ENCODE results near the gene CABLES1. TPM values are rescaled to one million over a fixed set of nuclear protein-coding genes. Genes with fewer than 3 reads are reported as not detected.

Gene CABLES1
- total RNA-seq, 1 donor from 2014 or later = 4.2 TPM

GRCh38 chr18:23225503-23225902, 90.2 kb downstream of the CABLES1 start:
- TF ChIP-seq CTCF (IDR thresholded peaks at IDR 0.05; ENCODE audit: unreplicated experiment) = no peak
- DNase-seq (ENCODE audit: low spot score, unreplicated experiment) = no peak
- Mint-ChIP-seq H3K36me3 (ENCODE audit: insufficient read depth) (no peaks in the 10 kb centered on the region), H3K27me3 (no peaks in the 10 kb centered on the region), H3K9me3 (ENCODE audit: low read depth) (no peaks in the 10 kb centered on the region), H3K4me3 (ENCODE audit: low read depth) (no peak overlapping the region), H3K27ac (no peak overlapping the region), H3K4me1 (ENCODE audit: low read depth) (peaks cover 3% of the 10 kb centered on the region)

GRCh38 chr18:23226391-23226790, 91.1 kb downstream of the CABLES1 start:
- no peak for DNase-seq (ENCODE audit: low spot score, unreplicated experiment)
- no peaks in the 10 kb centered on the region for H3K9me3 Mint-ChIP-seq (ENCODE audit: low read depth)
- no peaks in the 10 kb centered on the region for H3K36me3 Mint-ChIP-seq (ENCODE audit: insufficient read depth)
- TF ChIP-seq CTCF (IDR thresholded peaks at IDR 0.05; ENCODE audit: unreplicated experiment) = no peak
- H3K27me3 Mint-ChIP-seq = no peaks in the 10 kb centered on the region
- H3K27ac Mint-ChIP-seq = no peak overlapping the region
- peaks cover 3% of the 10 kb centered on the region for H3K4me1 Mint-ChIP-seq (ENCODE audit: low read depth)
- H3K4me3 Mint-ChIP-seq (ENCODE audit: low read depth) = no peak overlapping the region

GRCh38 chr18:23226930-23227725, 91.8 kb downstream of the CABLES1 start:
- Mint-ChIP-seq H3K36me3 (ENCODE audit: insufficient read depth) (no peaks in the 10 kb centered on the region), H3K9me3 (ENCODE audit: low read depth) (no peaks in the 10 kb centered on the region), H3K4me1 (ENCODE audit: low read depth) (peaks cover 3% of the 10 kb centered on the region), H3K27me3 (no peaks in the 10 kb centered on the region), H3K27ac (no peak overlapping the region), H3K4me3 (ENCODE audit: low read depth) (no peak overlapping the region)
- TF ChIP-seq CTCF (IDR thresholded peaks at IDR 0.05; ENCODE audit: unreplicated experiment) = no peak
- DNase-seq (ENCODE audit: low spot score, unreplicated experiment) = no peak

- TF ChIP-seq CTCF (IDR thresholded peaks at IDR 0.05; ENCODE audit: unreplicated experiment) = no peak
- peaks cover 3% of the 10 kb centered on the region for H3K4me1 Mint-ChIP-seq (ENCODE audit: low read depth)
- H3K36me3 Mint-ChIP-seq (ENCODE audit: insufficient read depth) = no peaks in the 10 kb centered on the region
- DNase-seq (ENCODE audit: low spot score, unreplicated experiment) = no peak
- H3K4me3 Mint-ChIP-seq (ENCODE audit: low read depth) = no peak overlapping the region
- no peak overlapping the region for H3K27ac Mint-ChIP-seq
- no peaks in the 10 kb centered on the region for H3K9me3 Mint-ChIP-seq (ENCODE audit: low read depth)
- no peaks in the 10 kb centered on the region for H3K27me3 Mint-ChIP-seq
Measured at GRCh38 chr18:23227726-23228070, 92.4 kb downstream of the CABLES1 start.

- no peak overlapping the region for H3K27ac Mint-ChIP-seq
- peaks cover 3% of the 10 kb centered on the region for H3K4me1 Mint-ChIP-seq (ENCODE audit: low read depth)
- no peaks in the 10 kb centered on the region for H3K36me3 Mint-ChIP-seq (ENCODE audit: insufficient read depth)
- no peaks in the 10 kb centered on the region for H3K9me3 Mint-ChIP-seq (ENCODE audit: low read depth)
- H3K4me3 Mint-ChIP-seq (ENCODE audit: low read depth) = no peak overlapping the region
- no peaks in the 10 kb centered on the region for H3K27me3 Mint-ChIP-seq
- TF ChIP-seq CTCF (IDR thresholded peaks at IDR 0.05; ENCODE audit: unreplicated experiment) = no peak
- no peak for DNase-seq (ENCODE audit: low spot score, unreplicated experiment)
Measured at GRCh38 chr18:23228102-23229061, 93.1 kb downstream of the CABLES1 start.
